ENCODE measurements around the gene USB1.
A peak's percentile ranks its signal among the peaks of the same experiment; 100 is the strongest.
"Not testable (repeated sequence)": the region's sequence is repeated elsewhere in the genome, so short reads cannot be mapped to it uniquely, and the experiment has no call there.

The USB1 gene

DNA sequence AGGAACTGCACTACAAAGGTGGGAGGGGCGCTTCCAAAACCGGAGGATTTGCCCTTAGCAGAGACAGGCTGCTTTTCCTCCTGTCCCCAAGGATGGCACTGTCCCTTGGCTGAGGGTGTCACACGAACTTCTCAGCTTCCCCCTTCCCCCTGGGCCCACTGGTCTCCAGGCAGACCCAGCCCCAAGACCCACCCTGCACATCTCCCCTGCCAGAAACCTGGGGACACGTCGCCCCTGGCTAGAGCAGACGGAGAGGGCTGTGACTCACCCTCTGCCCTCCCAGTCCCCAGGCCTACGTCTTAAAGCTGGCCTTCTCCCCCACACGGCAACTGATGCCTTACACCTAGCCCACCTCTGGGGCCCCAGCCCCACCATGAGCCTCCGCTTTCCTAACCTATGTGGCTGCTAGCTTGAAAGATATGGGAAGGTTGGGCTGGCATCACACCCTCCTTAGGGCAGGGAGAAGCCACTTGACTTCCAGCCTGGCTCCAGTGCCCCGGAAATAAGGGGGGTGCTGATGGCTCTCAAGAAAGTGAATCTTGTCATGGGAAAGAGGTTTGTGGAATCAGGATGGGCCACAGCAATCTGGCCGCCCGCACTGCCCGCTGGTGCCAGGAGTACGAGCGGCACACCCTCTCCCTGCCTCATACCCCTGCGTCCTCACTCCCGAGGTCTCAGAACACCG, 5.3 kb upstream of the USB1 start:
- no peak for DNase-seq (ENCODE audit: low read depth)

- DNase-seq (ENCODE audit: low read depth) = no peak
Observed at GRCh38 chr16:57996406-57997175, 4.6 kb upstream of the USB1 start.

DNA sequence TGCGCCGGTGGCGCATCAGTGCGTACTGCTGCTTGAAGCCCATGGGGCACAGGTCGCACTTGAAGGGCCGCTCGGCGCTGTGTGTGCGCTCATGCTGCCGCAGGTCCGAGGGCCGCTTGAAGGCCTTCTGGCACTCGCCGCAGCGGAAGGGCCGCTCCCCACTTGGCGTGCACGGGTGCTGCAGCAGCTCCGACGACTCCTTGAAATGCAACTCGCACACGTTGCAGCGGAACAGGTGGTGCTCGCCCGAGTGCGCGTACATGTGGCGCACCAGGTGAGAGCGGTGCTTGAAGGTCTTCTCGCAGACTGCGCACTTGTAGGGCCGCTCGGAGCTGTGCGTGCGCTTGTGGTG, 4.1 kb upstream of the USB1 start:
- DNase-seq (ENCODE audit: low read depth) = no peak

DNA sequence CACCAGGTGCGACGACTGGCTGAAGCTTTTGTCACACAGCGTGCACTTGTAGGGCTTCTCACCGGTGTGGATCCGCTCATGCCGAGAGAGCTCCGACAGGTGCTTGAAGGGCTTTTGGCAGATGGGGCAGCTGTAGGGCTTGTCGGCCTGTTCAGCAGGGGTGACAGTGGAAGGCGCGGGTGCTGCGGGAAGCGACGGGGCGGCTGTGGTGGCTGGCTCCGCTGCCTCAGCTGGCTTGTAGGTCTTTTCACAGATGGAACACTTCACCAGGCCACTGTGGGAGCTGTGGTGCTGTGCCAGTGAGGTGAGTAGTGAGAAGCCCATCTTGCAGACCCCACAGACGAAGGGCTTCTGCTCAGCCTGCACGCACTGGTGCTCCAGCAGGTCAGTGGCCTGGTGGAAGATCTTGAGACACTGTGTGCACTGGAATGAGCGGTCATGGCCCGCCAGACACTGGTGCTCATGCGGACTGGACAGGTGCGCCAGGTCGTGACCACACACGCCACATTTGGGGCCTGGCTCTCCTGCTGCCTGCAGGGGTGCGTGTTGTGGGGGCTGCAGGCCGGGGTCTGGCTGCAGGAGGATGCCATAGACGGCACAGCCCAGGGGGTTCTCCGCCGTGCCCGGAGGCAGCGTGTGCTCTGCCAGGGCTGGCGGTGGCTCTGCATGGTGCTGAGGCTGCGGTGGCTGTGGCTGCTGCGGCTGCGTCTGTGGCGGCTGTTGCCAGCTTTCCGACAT, 3.5 kb upstream of the USB1 start:
- no peak for DNase-seq (ENCODE audit: low read depth)

GRCh38 chr16:57998486-57998885, 2.7 kb upstream of the USB1 start:
- peak; percentile 33 for DNase-seq (ENCODE audit: low read depth)

GRCh38 chr16:57998992-57999365, 2.2 kb upstream of the USB1 start:
- no peak for DNase-seq (ENCODE audit: low read depth)

- DNase-seq (ENCODE audit: low read depth) = no peak
Observed at GRCh38 chr16:57999366-57999970, 1.7 kb upstream of the USB1 start.

GRCh38 chr16:57999971-58000705, 1.1 kb upstream of the USB1 start, which contains the start of gene ZNF319:
ZNF319 (minus strand) TSS chr16:58000672; CDS start chr16:57998265, 2,407 bp downstream.
- no peak for DNase-seq (ENCODE audit: low read depth)

DNA sequence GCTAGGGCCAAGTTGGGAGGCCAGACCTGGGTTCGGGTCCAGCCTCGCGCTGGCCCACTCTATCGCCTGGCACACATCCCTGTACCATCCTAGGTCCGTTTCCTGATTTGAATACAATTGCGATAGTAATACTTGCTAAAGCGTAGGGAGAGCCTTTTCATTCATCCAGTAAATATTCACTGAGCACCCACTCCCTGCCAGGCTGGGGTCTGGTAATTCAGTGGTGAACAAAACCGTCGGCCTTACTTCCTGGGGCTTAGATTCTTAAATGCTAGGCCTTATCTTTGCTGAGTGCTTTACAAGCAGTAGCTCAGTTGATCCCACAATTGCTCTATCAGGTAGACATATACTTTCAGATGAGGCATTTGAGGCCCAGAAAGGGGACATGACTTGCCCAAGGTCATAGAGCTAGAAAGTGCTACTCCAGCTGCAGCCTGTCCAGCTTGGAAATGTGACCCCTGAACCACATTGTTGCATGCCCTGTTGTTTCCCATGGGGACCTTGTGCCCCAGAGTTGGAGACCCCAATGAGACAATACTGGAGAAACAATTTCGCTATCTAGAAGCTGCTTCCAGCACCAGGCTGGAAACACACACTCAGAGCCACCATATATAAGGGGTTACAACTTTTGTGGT, 691 bp downstream of the USB1 start:
- no peak for DNase-seq (ENCODE audit: low read depth)

GRCh38 chr16:58002416-58002800, 1.2 kb downstream of the USB1 start:
- no peak for DNase-seq (ENCODE audit: low read depth)

- no peak for DNase-seq (ENCODE audit: low read depth)
Observed at GRCh38 chr16:58002936-58003335, 1.7 kb downstream of the USB1 start.

DNA sequence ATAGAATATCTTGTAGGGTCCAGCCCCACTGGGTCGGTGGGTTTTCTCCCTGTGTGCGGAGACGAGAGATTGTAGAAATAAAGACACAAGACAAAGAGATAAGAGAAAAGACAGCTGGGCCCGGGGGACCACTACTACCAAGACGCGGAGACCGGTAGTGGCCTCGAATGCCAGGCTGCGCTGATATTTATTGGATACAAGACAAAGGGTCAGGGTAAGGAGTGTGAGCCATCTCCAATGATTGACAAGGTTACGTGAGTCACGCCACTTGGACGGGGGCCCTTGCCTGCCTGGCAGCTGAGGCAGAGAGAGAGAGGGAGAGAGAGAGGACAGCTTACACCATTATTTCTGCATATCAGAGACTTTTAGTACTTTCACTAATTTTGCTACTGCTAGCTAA, 3.5 kb downstream of the USB1 start:
- not testable (repeated sequence) for DNase-seq (ENCODE audit: low read depth)

GRCh38 chr16:58009856-58010416, 8.7 kb downstream of the USB1 start:
- no peak for DNase-seq (ENCODE audit: low read depth)

- no peak for DNase-seq (ENCODE audit: low read depth)
Observed at GRCh38 chr16:58010886-58011285, 9.7 kb downstream of the USB1 start.

- no peak for DNase-seq (ENCODE audit: low read depth)
Observed at GRCh38 chr16:58011652-58012051, 10.4 kb downstream of the USB1 start.

DNA sequence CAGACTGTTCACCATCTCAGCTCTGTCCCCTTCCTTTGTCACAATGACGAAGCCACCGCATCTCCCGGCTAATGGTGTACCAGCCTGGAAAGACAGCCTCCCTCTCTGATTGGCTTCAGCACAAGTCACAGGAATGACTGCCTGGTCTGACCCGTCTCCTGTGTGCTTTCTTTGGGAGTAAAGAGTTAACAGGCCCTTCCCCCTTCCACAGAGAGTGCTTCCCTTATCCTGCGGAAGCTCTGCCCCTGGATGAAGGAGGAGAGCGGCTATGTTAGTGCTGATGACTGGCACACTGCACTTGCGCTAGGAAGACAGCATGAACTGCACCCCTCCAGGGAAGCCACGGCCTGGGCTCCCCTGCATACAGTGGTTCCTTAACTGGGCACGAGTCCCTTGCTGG, 11.3 kb downstream of the USB1 start:
- no peak for DNase-seq (ENCODE audit: low read depth)

DNA sequence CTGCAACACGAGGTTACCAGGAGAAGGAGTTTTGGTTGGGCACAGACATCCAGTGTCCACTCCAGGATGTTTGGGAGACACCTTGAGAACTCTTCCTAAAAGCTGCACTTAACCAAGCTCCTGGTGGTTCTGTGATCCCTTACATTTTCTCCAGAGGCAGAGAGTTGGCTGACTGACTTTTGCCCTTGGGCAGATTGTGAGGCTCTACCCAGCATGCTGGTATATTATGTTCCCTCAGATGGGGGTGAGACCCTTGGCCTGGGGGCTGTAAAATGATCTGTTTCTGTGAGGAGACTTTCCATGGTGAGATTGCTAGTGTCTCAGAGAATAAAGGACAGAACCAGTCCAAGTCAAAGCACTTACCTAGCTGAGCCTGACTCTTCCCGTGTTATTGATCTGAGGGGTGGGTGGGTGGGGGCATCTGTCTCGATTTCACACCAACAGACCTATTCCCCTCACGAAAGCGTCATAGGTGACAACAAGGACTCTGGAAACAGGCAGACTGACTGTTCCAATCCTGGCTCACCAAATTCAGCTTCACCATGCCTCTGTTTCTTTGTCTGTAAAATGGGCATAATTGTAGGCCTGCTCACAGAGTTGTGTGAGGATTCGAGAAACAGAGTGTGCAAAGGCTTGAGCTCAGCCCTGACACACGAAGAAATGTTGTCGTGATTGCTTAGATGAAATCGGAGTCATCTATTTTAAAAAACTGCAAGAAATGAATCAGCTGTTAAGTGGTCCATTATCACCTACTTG, 12.2 kb downstream of the USB1 start:
- DNase-seq (ENCODE audit: low read depth) = no peak

- no peak for DNase-seq (ENCODE audit: low read depth)
Observed at GRCh38 chr16:58016840-58017446, 15.7 kb downstream of the USB1 start.

GRCh38 chr16:58018803-58019202, 17.6 kb downstream of the USB1 start:
- DNase-seq (ENCODE audit: low read depth) = no peak

All from stimulated activated CD8-positive, alpha-beta memory T cell treated with anti-CD3 and anti-CD28 coated beads, Interleukin-12 subunit alpha, Interleukin-12 subunit beta, amount 100 ng/mL, for 1 hour (primary cell).